Sigmoid colon (tissue), 3 donors: ENCODE measurements around the gene NTNG1.

Experiments
- CTCF ChIP-seq, 4 experiments: fragments of 450-650 bp in 3 of 4; fragments of 200-600 bp in 1 of 4; IDR thresholded peaks; one replicate each; pipeline ENCODE4 v1.5.1; 2016 to 2019; ENCODE audit warnings: antibody characterized with exemption in 4 of 4, mild to moderate bottlenecking in 3 of 4, moderate library complexity in 2 of 4
- POLR2A ChIP-seq, 2 donors: fragments of 450-650 bp; IDR thresholded peaks; one replicate each; pipeline ENCODE4 v1.6.1; 2016; ENCODE audit warnings: antibody characterized with exemption in 2 of 2, mild to moderate bottlenecking in 2 of 2, moderate library complexity in 2 of 2

- TF ChIP-seq CTCF (IDR thresholded peaks at IDR 0.05) (no peak), POLR2A (IDR thresholded peaks at IDR 0.05) (no peak)
Observed at GRCh38 chr1:107172450-107173170, 31.8 kb downstream of the NTNG1 start.
